Caco-2 (cell line): Measurements from ENCODE around the gene GRHL3. TPM values are rescaled to one million over a fixed set of nuclear protein-coding genes. Genes with fewer than 3 reads are reported as not detected.

ENCODE experiments used
- BruUV-seq: library from RNA; stranded (reverse); fragments of 400-500 nt; replicated peaks from 2 replicates; lab custom pipeline; 2021; lab: Mats Ljungman, UMichigan
- CTCF ChIA-PET: fragments of 300-600 bp; sonication (Branson Sonifier 250); formaldehyde crosslinking; loops from one replicate; lab custom pipeline; 2022; ENCODE audit warnings: antibody characterized with exemption; lab: Charles Lee
- POLR2A ChIA-PET: fragments of 300-600 bp; sonication (Branson Sonifier 250); formaldehyde crosslinking; loops from one replicate; lab custom pipeline; 2022; ENCODE audit warnings: antibody characterized with exemption; lab: Charles Lee
- DNase-seq, 2 experiments: peaks; one replicate each; pipeline versions ENCODE4 v3.0.0 to v3.0.0-alpha.2; 2020 to 2022
- H3K27me3 ChIP-seq: replicated peaks from 2 replicates; pipeline ENCODE4 v1.6.0; 2011; ENCODE audit warnings: low read length; ENCODE audit not compliant: control insufficient read depth, insufficient read depth
- H3K36me3 ChIP-seq: 2 replicates; pipeline ENCODE4 v1.5.1; 2011; ENCODE audit warnings: low read length; ENCODE audit not compliant: control insufficient read depth, insufficient read depth
- H3K4me1 ChIP-seq: fragments of 250-450 bp; sonication (Bioruptor Pico); 2 replicates; pipeline ENCODE4 v1.5.1; 2020; ENCODE audit warnings: mild to moderate bottlenecking
- H3K4me3 ChIP-seq: 2 replicates; pipeline ENCODE4 v1.5.1; 2011; ENCODE audit warnings: low read depth, mild to moderate bottlenecking, control low read depth, low read length
- H3K9me3 ChIP-seq: fragments of 250-450 bp; sonication (Bioruptor Pico); 2 replicates; pipeline ENCODE4 v1.5.1; 2020; ENCODE audit warnings: mild to moderate bottlenecking, moderate library complexity
- H3K27ac Mint-ChIP-seq: one replicate; pipeline ENCODE4 v1.8.0; 2022; ENCODE audit warnings: mixed read lengths; ENCODE audit not compliant: unreplicated experiment
- H3K27me3 Mint-ChIP-seq: one replicate; pipeline ENCODE4 v1.8.0; 2022; ENCODE audit warnings: mixed read lengths; ENCODE audit not compliant: insufficient read depth, unreplicated experiment
- H3K36me3 Mint-ChIP-seq: one replicate; pipeline ENCODE4 v1.8.0; 2022; ENCODE audit warnings: mild to moderate bottlenecking, mixed read lengths; ENCODE audit not compliant: insufficient read depth, unreplicated experiment
- H3K4me1 Mint-ChIP-seq: one replicate; pipeline ENCODE4 v1.8.0; 2022; ENCODE audit warnings: low read depth, mixed read lengths; ENCODE audit not compliant: unreplicated experiment
- H3K4me3 Mint-ChIP-seq: one replicate; pipeline ENCODE4 v1.8.0; 2022; ENCODE audit warnings: mild to moderate bottlenecking, moderate library complexity, mixed read lengths; ENCODE audit not compliant: unreplicated experiment
- H3K9me3 Mint-ChIP-seq: one replicate; pipeline ENCODE4 v1.8.0; 2022; ENCODE audit warnings: mixed read lengths; ENCODE audit not compliant: unreplicated experiment
- intact Hi-C: fragments of 100-400 bp; cut with micrococcal nuclease; formaldehyde crosslinking; loops from one replicate; pipeline ENCODE4 v1.10.0; 2022; ENCODE audit not compliant: unreplicated experiment
- total RNA-seq: library from RNA; stranded (reverse); gene quantifications from 2 replicates; pipeline ENCODE4 v1.2.3, GENCODE V29; 2022
- TF ChIP-seq, protein P1 (sequence below), 2 experiments: fragments of 200-600 bp in 1 of 2; IDR thresholded peaks; 1 replicate in 1 of 2; 2 replicates in 1 of 2; pipeline versions ENCODE4 v1.5.1 to v1.8.0; 2011 to 2022; ENCODE audit warnings: antibody characterized with exemption in 1 of 2, control low read depth in 1 of 2, inconsistent platforms in 1 of 2, low read depth in 1 of 2, low read length in 1 of 2, mild to moderate bottlenecking in 1 of 2, moderate library complexity in 1 of 2; ENCODE audit not compliant: insufficient read depth in 1 of 2, severe bottlenecking in 1 of 2, unreplicated experiment in 1 of 2

The GRHL3 gene
- total RNA-seq, 1 experiment from 2014 or later: 2.3 TPM

- BruUV-seq: no TSS peak
- Mint-ChIP-seq H3K27me3 (no peaks in the 10 kb centered on the region), H3K36me3 (no peaks in the 10 kb centered on the region), H3K27ac (no peak overlapping the region), H3K4me3 (no peak overlapping the region), H3K9me3 (no peaks in the 10 kb centered on the region), H3K4me1 (no peaks in the 10 kb centered on the region)
- CTCF ChIA-PET: no interaction called here
- Histone ChIP-seq H3K4me1 (no peaks in the 10 kb centered on the region), H3K4me3 (no peak overlapping the region), H3K36me3 (no peaks in the 10 kb centered on the region), H3K27me3 (no peaks in the 10 kb centered on the region), H3K9me3 (no peaks in the 10 kb centered on the region)
- intact Hi-C loops: no loop called here
- no peak for DNase-seq
- POLR2A ChIA-PET: no interaction called here
- TF ChIP-seq, protein P1, sequence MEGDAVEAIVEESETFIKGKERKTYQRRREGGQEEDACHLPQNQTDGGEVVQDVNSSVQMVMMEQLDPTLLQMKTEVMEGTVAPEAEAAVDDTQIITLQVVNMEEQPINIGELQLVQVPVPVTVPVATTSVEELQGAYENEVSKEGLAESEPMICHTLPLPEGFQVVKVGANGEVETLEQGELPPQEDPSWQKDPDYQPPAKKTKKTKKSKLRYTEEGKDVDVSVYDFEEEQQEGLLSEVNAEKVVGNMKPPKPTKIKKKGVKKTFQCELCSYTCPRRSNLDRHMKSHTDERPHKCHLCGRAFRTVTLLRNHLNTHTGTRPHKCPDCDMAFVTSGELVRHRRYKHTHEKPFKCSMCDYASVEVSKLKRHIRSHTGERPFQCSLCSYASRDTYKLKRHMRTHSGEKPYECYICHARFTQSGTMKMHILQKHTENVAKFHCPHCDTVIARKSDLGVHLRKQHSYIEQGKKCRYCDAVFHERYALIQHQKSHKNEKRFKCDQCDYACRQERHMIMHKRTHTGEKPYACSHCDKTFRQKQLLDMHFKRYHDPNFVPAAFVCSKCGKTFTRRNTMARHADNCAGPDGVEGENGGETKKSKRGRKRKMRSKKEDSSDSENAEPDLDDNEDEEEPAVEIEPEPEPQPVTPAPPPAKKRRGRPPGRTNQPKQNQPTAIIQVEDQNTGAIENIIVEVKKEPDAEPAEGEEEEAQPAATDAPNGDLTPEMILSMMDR (IDR thresholded peaks at IDR 0.05; ENCODE audit: insufficient read depth in 1 of 2, low read depth in 1 of 2, low read length in 1 of 2, severe bottlenecking in 1 of 2, unreplicated experiment in 1 of 2): no peak
Measured at GRCh38 chr1:24329331-24329730, 10.2 kb downstream of the GRHL3 start.

DNA sequence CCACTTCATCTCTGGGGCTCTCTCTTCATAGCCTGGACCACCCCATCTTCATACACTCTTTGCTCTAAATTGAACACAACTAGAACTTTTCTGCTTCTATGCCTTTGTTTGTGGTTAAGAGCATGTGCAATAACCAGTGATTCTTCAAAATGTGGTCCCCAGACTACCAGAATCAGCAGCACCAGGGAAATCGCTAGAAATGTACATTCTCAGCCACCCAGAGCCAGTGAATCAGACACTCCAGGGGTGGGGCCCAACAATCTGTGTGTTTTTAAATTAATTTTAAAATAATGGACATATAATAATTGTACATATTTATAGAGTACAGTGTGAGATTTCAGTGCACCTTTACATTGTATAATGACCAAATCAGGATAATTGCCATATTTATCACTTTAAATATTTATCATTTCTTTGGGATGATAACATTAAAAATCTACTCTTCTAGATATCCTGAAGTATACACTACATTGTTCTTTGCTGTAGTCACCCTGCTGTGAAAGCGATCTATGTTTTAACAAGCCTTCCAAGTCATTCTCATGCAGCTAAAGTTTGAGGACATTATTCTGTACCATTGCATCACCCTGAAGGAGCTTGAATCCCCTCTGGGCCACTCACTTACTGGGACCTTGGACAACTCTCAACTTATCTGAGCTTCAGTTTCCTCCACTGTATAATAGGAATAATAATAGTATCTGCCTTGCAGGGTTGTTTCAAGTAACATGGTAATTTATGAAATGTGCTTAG lies 10.8 kb downstream of the GRHL3 start:
- DNase-seq: no peak
- ChIA-PET CTCF (no interaction called here), POLR2A (no interaction called here)

GRCh38 chr1:24331961-24332673 lies 13.0 kb downstream of the GRHL3 start:
- Mint-ChIP-seq H3K4me3 (no peak overlapping the region), H3K27me3 (no peaks in the 10 kb centered on the region), H3K36me3 (no peaks in the 10 kb centered on the region), H3K27ac (no peak overlapping the region), H3K9me3 (no peaks in the 10 kb centered on the region), H3K4me1 (no peaks in the 10 kb centered on the region)
- POLR2A ChIA-PET: no interaction called here
- no peaks in the 10 kb centered on the region for H3K4me1 ChIP-seq
- intact Hi-C loops: no loop called here
- H3K4me3 ChIP-seq: no peak overlapping the region
- no peaks in the 10 kb centered on the region for H3K36me3 ChIP-seq
- TF ChIP-seq, protein P1 (IDR thresholded peaks at IDR 0.05; ENCODE audit: insufficient read depth in 1 of 2, low read depth in 1 of 2, low read length in 1 of 2, severe bottlenecking in 1 of 2, unreplicated experiment in 1 of 2): no peak
- CTCF ChIA-PET: no interaction called here
- no TSS peak for BruUV-seq
- DNase-seq: no peak
- no peaks in the 10 kb centered on the region for H3K9me3 ChIP-seq
- H3K27me3 ChIP-seq: no peaks in the 10 kb centered on the region

More for the DNA sequence above, 10.8 kb downstream of the GRHL3 start:
- TF ChIP-seq, protein P1 (IDR thresholded peaks at IDR 0.05; ENCODE audit: insufficient read depth in 1 of 2, low read depth in 1 of 2, low read length in 1 of 2, severe bottlenecking in 1 of 2, unreplicated experiment in 1 of 2): no peak
- BruUV-seq: no TSS peak
- Histone ChIP-seq H3K9me3 (no peaks in the 10 kb centered on the region), H3K36me3 (no peaks in the 10 kb centered on the region), H3K4me3 (no peak overlapping the region), H3K27me3 (no peaks in the 10 kb centered on the region), H3K4me1 (no peaks in the 10 kb centered on the region)
- Mint-ChIP-seq H3K27me3 (no peaks in the 10 kb centered on the region), H3K4me3 (no peak overlapping the region), H3K36me3 (no peaks in the 10 kb centered on the region), H3K4me1 (no peaks in the 10 kb centered on the region), H3K9me3 (no peaks in the 10 kb centered on the region), H3K27ac (no peak overlapping the region)
- intact Hi-C loops: no loop called here
